Neural progenitor cell (in vitro differentiated cells): ENCODE results near the gene UBE3C.
"Not testable (repeated sequence)": the region's sequence is repeated elsewhere in the genome, so short reads cannot be mapped to it uniquely, and the experiment has no call there.

ENCODE experiments used
- EZH2 ChIP-seq: fragments of 200-600 bp; sonication (generic); IDR thresholded peaks from 2 replicates; pipeline ENCODE4 v1.6.1; 2017; ENCODE audit warnings: antibody characterized with exemption, mild to moderate bottlenecking, moderate library complexity
- EZH2phosphoT487 ChIP-seq: fragments of 200-600 bp; sonication (generic); IDR thresholded peaks from 2 replicates; pipeline ENCODE4 v1.6.1; 2017; ENCODE audit warnings: antibody characterized with exemption
- TF ChIP-seq, protein P1 (sequence below): fragments of 200-600 bp; sonication (generic); IDR thresholded peaks from 2 replicates; pipeline ENCODE4 v1.5.1; 2017; ENCODE audit warnings: antibody characterized with exemption, mild to moderate bottlenecking

DNA sequence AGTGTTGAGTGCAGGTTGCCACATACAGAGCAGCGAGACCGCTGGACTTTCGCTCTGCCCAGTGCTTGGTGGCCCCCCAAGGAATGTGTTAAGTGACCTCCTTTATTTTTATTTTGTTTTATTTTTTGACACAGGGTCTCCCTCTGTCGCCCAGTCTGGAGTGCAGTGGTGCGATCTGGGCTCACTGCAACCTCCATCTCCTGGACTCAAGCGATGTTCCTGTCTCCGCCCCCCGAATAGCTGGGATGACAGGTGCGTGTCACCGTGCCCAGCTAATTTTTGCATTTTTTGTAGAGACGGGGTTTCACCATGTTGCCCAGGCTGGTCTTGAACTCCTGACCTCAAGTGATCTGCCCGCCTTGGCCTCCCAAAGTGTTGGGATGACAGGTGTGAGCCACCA is 138.8 kb downstream of the UBE3C start:
- not testable (repeated sequence) for TF ChIP-seq EZH2, EZH2phosphoT487
- TF ChIP-seq, protein P1, sequence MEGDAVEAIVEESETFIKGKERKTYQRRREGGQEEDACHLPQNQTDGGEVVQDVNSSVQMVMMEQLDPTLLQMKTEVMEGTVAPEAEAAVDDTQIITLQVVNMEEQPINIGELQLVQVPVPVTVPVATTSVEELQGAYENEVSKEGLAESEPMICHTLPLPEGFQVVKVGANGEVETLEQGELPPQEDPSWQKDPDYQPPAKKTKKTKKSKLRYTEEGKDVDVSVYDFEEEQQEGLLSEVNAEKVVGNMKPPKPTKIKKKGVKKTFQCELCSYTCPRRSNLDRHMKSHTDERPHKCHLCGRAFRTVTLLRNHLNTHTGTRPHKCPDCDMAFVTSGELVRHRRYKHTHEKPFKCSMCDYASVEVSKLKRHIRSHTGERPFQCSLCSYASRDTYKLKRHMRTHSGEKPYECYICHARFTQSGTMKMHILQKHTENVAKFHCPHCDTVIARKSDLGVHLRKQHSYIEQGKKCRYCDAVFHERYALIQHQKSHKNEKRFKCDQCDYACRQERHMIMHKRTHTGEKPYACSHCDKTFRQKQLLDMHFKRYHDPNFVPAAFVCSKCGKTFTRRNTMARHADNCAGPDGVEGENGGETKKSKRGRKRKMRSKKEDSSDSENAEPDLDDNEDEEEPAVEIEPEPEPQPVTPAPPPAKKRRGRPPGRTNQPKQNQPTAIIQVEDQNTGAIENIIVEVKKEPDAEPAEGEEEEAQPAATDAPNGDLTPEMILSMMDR: not testable (repeated sequence)
